ENCODE measurements around the gene RTL10. TPM values are rescaled to one million over a fixed set of nuclear protein-coding genes. Genes with fewer than 3 reads are reported as not detected.

RTL10 gene
- total and polyA plus RNA-seq, 2 of the 4 experiments (the other 2 are of a cell fraction): 8.6 to 12.1 TPM

DNA sequence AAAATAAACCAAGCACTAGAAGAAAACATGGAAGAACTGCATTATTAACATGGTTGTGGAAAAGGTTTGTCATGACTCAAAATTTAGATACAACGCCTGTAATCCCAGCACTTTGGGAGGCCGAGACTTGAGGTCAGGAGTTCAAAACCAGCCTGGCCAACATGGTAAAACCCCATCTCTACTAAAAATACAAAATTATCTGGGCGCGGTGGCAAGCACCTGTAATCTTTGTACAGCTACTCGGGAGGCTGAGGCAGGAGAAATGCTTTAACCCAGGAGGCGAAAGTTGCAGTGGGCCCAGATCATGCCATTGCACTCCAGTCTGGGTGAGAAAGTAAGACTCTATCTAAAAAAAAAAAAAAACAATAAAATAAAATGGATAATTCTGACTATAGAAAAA lies 23.7 kb downstream of the RTL10 start:
- Histone ChIP-seq H4K91ac (ENCODE audit: insufficient read depth, low read depth, low read length) (no peak overlapping the region), H3K4me2 (ENCODE audit: low read depth, low read length) (no peak overlapping the region), H3K4me3 (ENCODE audit: insufficient read depth, low read depth, low read length) (no peak overlapping the region), H2BK5ac (ENCODE audit: low read depth, low read length, poor library complexity, severe bottlenecking) (no peak overlapping the region), H3K23ac (ENCODE audit: low read depth, low read length) (no peak overlapping the region), H3K4me1 (ENCODE audit: control insufficient read depth, insufficient read depth, low read length) (no peaks in the 10 kb centered on the region), H3K14ac (replicated peaks; ENCODE audit: low read depth, low read length) (no peak overlapping the region), H4K8ac (ENCODE audit: low read depth in 2 of 2, low read length in 2 of 2) (no peak overlapping the region), H2BK20ac (ENCODE audit: low read depth, low read length) (no peak overlapping the region), H3K79me1 (ENCODE audit: low read depth in 1 of 2, low read length in 2 of 2) (peaks cover 7 to 9% of the 10 kb centered on the region in 2 experiments; a peak in 2 of 4 replicates), H2AK5ac (ENCODE audit: low read depth, low read length) (no peak overlapping the region), H3K9me1 (ENCODE audit: insufficient read depth, low read length) (no peaks in the 10 kb centered on the region; the same call in 1 of the 2 replicates), H3K9ac (ENCODE audit: low read depth, low read length) (no peak overlapping the region), H3K56ac (ENCODE audit: extremely low read depth, insufficient read depth, low read length) (no peak overlapping the region), H2AFZ (replicated peaks; ENCODE audit: low read length, poor library complexity) (no peak overlapping the region), H3K18ac (ENCODE audit: low read depth, low read length) (no peak overlapping the region), H3K9me3 (ENCODE audit: control insufficient read depth, insufficient read depth, low read length) (no peaks in the 10 kb centered on the region), H4K20me1 (ENCODE audit: insufficient read depth, low read length) (no peaks in the 10 kb centered on the region), H2AK9ac (replicated peaks; ENCODE audit: low read depth, low read length, poor library complexity) (no peak overlapping the region), H4K5ac (ENCODE audit: low read depth, low read length) (no peak overlapping the region), H3K4ac (ENCODE audit: low read depth, low read length) (no peak overlapping the region), H3K27ac (ENCODE audit: insufficient read depth, low read length) (no peak overlapping the region), H3K27me3 (ENCODE audit: control insufficient read depth, insufficient read depth, low read length) (no peaks in the 10 kb centered on the region), H2BK120ac (ENCODE audit: low read depth, low read length) (no peak overlapping the region), H3K36me3 (ENCODE audit: control insufficient read depth, insufficient read depth, low read length) (no peaks in the 10 kb centered on the region), H2BK15ac (ENCODE audit: low read depth, low read length) (no peak overlapping the region)
- 90% methylated on average over 2 of the region's 6 CpGs; no CpG with 5 or more reads in 1 of the 2 experiments for WGBS, 2 experiments (ENCODE audit: extremely low coverage in 2 of 2, insufficient read length in 1 of 2)
- intact Hi-C loops (cut with micrococcal nuclease): no loop called here
- TF ChIP-seq CHD1 (IDR thresholded peaks at IDR 0.05; ENCODE audit: low read depth, low read length) (no peak), MAZ (IDR thresholded peaks at IDR 0.05; ENCODE audit: borderline replicate concordance, low read depth, low read length) (no peak), NFE2L2 (IDR thresholded peaks at IDR 0.05; ENCODE audit: low read depth, low read length) (no peak), CEBPB (IDR thresholded peaks at IDR 0.05; ENCODE audit: low read depth, low read length) (no peak), BHLHE40 (IDR thresholded peaks at IDR 0.05; ENCODE audit: low read depth, low read length) (no peak), RFX5 (IDR thresholded peaks at IDR 0.05; ENCODE audit: low read depth, low read length) (no peak), POLR2A (IDR thresholded peaks at IDR 0.05; ENCODE audit: low read depth, low read length) (no peak), SMC3 (IDR thresholded peaks at IDR 0.05; ENCODE audit: low read depth, low read length) (no peak), RCOR1 (IDR thresholded peaks at IDR 0.05; ENCODE audit: insufficient replicate concordance, low read length) (no peak), FOS (IDR thresholded peaks at IDR 0.05; ENCODE audit: low read depth, low read length) (no peak)
- TF ChIP-seq, protein P1, sequence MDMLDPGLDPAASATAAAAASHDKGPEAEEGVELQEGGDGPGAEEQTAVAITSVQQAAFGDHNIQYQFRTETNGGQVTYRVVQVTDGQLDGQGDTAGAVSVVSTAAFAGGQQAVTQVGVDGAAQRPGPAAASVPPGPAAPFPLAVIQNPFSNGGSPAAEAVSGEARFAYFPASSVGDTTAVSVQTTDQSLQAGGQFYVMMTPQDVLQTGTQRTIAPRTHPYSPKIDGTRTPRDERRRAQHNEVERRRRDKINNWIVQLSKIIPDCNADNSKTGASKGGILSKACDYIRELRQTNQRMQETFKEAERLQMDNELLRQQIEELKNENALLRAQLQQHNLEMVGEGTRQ (IDR thresholded peaks at IDR 0.05; ENCODE audit: low read depth, low read length): no peak
- TF ChIP-seq, protein P2, sequence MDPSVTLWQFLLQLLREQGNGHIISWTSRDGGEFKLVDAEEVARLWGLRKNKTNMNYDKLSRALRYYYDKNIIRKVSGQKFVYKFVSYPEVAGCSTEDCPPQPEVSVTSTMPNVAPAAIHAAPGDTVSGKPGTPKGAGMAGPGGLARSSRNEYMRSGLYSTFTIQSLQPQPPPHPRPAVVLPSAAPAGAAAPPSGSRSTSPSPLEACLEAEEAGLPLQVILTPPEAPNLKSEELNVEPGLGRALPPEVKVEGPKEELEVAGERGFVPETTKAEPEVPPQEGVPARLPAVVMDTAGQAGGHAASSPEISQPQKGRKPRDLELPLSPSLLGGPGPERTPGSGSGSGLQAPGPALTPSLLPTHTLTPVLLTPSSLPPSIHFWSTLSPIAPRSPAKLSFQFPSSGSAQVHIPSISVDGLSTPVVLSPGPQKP (IDR thresholded peaks at IDR 0.05; ENCODE audit: borderline replicate concordance, low read depth, low read length): no peak
- TF ChIP-seq, protein P3, sequence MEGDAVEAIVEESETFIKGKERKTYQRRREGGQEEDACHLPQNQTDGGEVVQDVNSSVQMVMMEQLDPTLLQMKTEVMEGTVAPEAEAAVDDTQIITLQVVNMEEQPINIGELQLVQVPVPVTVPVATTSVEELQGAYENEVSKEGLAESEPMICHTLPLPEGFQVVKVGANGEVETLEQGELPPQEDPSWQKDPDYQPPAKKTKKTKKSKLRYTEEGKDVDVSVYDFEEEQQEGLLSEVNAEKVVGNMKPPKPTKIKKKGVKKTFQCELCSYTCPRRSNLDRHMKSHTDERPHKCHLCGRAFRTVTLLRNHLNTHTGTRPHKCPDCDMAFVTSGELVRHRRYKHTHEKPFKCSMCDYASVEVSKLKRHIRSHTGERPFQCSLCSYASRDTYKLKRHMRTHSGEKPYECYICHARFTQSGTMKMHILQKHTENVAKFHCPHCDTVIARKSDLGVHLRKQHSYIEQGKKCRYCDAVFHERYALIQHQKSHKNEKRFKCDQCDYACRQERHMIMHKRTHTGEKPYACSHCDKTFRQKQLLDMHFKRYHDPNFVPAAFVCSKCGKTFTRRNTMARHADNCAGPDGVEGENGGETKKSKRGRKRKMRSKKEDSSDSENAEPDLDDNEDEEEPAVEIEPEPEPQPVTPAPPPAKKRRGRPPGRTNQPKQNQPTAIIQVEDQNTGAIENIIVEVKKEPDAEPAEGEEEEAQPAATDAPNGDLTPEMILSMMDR (conservative IDR thresholded peaks at IDR 0.05; ENCODE audit: low read depth, low read length): no peak
- ChIA-PET POLR2A (ENCODE audit: unreplicated experiment) (no interaction called here), CTCF (no interaction called here)
- no TSS peak for BruUV-seq (replicated peaks)
- dilution Hi-C loops (cut with HindIII; ENCODE audit: low sequenced_read_pairs, unreplicated experiment): no loop called here
- ATAC-seq (ENCODE audit: low read depth): no peak
- in situ Hi-C loops (cut with MboI; ENCODE audit: low sequenced_read_pairs): no loop called here
- DNase-seq: no peak
